GM08714 (cell line): ENCODE data around the gene CMSS1.
"Not testable (repeated sequence)": the region's sequence is repeated elsewhere in the genome, so short reads cannot be mapped to it uniquely, and the experiment has no call there.

Source experiments
- H3K4me3 ChIP-seq: fragments of 200-500 bp; sonication (Bioruptor generic); 2 replicates; pipeline ENCODE4 v1.5.1; 2014; ENCODE audit warnings: mild to moderate bottlenecking, low read length, inconsistent platforms
- ZNF274 ChIP-seq: IDR thresholded peaks from 2 replicates; pipeline ENCODE4 v1.6.1; 2012; ENCODE audit warnings: mild to moderate bottlenecking, low read depth, low read length

The CMSS1 gene

DNA sequence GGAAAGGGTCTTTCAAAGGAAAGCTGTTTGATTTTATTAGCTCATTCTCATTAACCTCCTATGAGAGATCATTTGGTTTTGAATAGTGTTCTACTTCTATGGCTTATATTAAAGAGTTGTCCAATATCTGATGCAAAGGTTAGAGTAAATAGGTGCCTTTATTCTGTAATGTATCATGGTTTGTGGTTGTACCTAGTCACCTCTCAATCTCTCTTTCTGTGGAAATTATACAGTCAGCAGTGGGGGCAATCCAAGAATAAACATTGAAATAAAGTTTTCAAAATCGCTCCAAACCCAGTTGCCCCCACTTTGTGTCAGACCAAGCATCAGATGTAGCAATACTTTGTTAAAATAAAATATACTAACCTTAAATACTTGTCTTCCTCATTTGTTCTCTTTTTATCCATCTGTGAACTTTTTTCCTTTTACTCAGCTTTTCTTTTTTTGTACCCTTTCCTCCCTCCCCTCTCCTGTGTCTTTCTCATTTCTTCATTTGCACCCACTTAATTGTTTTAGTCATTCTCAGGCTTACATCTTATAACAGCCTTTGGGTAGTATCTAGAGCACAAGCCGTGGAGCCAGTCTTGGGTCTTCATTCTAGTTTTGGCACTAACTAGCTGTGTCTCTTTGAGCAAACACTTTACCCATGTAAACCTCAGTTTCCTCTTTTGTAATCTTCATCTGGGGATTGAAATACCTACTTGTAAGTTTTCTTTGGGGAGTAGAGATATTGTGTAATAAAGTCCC lies 16.7 kb downstream of the CMSS1 start:
- TF ChIP-seq ZNF274, result no peak
- H3K4me3 ChIP-seq, result no peak overlapping the region

DNA sequence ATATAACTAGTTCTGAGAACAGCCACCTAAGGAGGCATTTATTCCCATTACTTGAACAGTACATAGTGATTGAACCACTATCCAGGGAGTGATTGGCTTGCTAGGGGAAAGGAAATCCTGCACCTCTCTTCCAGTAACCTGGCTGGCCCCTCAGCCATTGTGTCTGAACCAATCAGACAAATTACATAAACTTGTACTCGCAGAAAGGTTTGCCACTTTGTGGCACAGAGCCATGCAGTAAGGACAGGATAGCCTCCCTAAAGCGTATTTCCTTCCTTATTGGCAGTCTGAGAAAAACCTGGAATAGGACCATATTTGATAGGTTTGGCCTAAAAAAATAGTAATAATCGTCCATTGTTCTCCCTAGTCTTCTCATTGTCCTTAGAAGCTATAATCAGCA lies 19.0 kb downstream of the CMSS1 start:
- no peak overlapping the region for H3K4me3 ChIP-seq
- no peak for TF ChIP-seq ZNF274

DNA sequence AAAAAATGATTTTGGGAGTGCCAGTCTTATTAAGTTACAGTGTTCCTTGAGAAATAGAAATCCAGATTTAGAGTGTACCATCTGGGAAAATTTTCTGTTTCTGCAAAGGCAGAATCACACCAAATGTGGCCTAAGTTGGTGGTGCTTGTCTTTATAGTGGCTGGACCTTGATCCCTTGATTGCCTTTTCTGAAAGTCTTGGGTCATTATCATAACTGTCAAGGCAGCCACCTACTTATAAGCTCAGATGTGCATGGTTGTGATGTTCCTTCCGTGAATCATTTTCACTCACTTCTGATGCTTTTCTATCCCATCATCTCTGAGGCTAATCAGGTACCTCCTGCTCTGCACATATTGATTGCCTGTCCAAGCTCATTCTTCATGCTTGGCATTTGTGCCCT lies 20.1 kb downstream of the CMSS1 start:
- TF ChIP-seq ZNF274, result no peak
- no peak overlapping the region for H3K4me3 ChIP-seq

DNA sequence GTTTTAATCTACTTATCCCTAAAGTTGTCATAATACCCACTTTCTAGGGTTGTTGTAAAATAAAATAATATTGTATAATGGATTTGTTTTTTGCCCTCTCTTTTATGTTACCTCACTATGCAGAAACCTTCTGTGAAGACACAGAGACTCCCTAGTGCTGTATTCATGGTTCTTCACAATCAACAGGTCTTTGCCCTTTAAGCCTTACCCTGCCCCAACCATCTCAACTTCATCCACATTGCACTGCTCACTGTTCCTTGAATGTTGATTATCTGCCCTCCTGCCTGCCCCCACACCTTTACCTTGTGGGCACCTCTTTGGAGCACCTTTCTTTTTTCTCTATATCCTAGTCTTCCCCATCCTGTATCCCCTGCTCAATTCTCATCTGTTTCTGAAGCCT lies 21.1 kb downstream of the CMSS1 start:
- no peak for TF ChIP-seq ZNF274
- no peak overlapping the region for H3K4me3 ChIP-seq

DNA sequence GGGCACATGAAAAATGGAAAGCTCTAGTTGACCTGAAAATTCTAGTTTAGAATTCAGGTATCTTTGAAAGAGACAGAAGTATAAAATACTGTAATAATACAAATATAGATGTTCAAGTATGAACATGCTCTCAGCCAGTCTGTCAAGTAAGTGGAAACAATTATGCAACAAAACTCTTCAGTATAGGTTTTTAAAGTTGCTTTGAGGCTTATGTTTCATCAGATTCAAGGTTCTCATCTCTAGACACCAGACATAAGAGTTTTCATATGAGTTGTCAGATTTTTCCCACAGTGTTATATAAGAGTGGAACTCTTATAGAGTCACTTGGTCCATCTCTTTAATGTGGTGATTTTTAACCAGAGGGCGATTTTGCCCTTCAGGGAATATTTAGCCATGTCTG lies 22.0 kb downstream of the CMSS1 start:
- no peak overlapping the region for H3K4me3 ChIP-seq
- no peak for TF ChIP-seq ZNF274

DNA sequence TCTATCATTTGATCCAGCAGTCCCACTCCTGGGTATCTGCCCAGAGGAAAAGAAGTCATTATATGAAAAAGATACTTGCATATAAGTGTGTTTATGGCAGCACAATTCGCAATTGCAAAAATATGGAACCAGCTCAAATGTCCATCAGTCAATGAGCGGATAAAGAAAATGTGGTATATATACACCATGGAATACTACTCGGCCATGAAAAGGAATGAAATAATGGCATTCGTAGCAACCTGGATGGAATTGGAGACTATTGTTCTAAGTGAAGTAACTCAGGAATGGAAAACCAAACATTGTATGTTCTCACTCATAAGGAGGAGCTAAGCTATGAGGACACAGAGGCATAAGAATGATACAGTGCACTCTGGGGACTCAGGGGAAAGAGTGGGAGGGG lies 24.3 kb downstream of the CMSS1 start:
- H3K4me3 ChIP-seq, result not testable (repeated sequence)

DNA sequence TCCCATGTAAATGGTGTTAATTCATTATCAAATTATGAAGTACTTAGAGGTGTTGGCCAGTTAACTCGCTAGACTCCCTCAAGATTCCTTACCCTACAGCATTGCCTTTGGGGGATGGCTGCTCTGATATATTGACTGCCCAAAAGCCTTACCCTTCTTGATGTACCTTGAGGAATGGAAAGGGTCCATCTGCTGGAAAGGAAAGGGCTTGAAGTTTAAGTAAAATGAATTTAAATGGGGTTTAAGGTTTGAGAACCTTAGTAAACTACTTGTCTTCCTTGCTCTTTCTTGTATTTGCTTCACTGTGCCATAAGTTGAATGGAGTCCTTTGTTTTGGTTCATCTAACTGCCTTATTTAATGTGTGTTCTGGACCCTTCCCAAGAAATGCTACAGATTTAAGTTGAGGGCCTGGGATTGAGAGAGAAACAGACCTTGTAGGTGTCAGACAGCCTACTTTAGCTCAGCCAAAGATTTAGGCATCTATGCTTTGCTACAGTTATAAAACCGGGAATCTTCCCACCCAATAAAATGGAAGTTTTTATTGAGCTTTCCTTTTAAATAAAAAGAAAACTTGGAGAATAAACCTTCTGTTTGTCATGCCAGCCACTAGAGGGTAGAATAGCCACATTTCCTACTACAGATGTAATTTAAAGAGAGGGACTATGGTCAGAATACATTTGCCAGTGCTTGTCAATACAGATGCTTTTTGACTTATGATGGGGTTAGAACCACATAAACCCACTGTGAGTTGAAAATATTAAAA lies 25.3 kb downstream of the CMSS1 start:
- no peak for TF ChIP-seq ZNF274
- H3K4me3 ChIP-seq, result no peak overlapping the region

DNA sequence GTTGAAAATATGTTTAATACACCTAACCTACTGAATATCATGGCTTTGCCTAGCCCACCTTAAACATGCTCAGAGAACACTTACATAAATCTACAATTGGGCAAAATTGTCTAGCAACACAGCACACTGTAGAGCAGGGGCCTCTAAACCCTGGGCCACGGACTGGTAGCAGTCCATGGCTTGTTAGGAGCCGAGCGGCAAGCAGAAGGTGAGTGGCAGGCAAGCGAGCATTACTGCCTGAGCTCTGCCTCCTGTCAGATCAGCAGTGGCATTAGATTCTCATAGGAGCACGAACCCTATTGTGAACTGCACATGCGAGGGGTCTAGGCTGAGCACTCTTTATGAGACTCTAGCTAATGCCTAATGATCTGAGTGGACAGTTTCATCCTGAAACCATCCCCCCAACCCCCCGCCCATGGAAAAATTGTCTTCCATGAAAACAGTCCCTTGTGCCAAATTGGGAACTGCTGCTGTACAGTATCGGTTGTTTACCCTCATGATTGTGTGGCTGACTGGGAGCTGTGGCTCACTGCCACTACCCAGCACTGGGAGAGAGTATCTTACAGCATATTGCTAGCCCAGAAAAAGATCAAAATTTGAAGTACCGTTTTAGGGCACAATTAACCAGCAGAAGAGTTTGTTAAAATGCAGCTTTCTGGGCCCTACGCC lies 26.1 kb downstream of the CMSS1 start:
- TF ChIP-seq ZNF274, result no peak
- H3K4me3 ChIP-seq, result no peak overlapping the region

DNA sequence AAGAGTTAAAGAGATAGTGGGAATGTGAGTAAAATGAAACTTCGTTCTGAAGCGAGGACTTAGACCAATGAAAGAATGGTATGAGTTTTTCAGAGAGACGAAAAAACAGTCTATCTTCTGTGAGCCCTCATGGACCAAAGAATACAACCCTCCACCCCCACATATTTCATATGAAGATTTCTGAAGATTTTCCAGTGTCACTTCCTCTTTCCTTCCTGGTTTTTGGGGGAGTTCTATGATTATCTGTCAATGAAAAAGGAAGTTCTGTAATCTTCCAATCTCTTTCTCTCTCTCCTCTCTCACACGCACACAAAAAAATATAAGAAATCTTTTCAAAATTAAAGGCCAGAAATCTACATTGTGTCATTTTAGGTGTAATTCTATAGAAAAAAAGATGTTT lies 27.7 kb downstream of the CMSS1 start:
- TF ChIP-seq ZNF274, result no peak
- no peak overlapping the region for H3K4me3 ChIP-seq

DNA sequence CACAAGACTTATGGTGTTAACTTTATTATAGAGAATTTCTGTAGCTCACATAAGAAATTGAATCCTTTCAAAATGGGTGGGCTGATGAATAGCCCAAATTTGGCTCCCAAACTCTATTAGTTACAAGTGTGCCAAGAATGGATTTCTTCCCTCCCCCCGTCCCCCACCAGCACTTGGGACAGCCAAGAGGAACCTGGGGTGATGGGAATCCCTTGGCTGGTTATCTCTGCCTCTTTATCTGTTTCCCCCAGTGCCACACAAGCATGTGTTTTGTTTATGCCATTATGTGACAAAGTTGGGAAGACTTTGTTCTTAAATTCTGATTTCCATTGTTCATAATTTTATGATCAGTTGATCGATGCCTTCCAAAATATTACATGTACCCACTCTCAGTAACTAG lies 28.3 kb downstream of the CMSS1 start:
- no peak overlapping the region for H3K4me3 ChIP-seq
- no peak for TF ChIP-seq ZNF274

DNA sequence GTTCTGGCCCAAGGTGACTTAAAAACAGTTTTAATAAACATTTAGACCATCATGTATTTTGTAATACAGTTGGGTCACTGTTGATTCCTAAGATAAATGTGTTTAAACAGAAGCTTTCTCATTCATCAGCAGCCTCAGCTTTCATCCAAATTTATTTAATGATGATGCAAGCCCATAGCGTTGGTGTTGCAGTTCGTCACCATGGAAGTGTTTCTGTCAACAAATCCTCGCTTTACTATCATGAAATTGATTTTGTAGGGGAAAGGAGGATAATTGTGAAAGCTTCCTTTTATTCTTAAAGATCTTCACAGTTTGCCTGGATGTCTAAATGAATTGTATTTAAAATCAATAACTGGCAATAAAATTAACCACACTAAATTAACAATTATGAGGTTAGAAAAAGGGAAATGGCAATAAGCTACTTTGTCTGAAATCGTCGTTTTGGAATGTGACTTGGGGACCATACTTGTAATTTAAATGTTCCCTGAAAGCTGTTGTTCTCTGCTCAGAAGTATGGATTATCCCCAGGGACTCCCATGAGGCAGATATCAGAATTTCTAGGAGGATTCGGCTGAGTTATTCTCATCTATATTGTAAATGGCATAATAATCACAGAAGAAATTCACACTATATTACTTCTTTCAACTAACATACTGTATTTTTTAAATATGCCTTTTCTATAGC lies 29.0 kb downstream of the CMSS1 start:
- no peak overlapping the region for H3K4me3 ChIP-seq

DNA sequence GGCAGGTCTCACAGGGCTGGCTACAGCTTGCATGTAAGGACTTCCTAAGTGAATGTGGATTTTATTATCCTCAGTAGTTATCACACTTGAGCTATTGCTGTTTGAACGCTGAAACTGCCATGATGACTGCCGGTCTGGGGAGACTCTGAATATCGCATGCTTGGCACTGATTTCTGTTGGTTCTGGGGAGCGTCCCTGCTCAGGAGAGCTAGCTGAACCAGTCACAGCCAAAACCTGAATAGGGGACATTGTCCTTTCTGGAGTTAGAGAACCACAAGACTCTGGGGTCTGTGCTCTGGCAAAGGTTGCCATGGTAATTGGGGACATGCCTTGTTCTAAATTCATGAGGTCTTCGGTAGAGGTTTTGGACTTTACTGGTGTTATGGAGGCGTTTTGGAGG lies 30.8 kb downstream of the CMSS1 start:
- TF ChIP-seq ZNF274, result no peak
- no peak overlapping the region for H3K4me3 ChIP-seq

More for the DNA sequence above, 29.0 kb downstream of the CMSS1 start:
- no peak for TF ChIP-seq ZNF274

DNA sequence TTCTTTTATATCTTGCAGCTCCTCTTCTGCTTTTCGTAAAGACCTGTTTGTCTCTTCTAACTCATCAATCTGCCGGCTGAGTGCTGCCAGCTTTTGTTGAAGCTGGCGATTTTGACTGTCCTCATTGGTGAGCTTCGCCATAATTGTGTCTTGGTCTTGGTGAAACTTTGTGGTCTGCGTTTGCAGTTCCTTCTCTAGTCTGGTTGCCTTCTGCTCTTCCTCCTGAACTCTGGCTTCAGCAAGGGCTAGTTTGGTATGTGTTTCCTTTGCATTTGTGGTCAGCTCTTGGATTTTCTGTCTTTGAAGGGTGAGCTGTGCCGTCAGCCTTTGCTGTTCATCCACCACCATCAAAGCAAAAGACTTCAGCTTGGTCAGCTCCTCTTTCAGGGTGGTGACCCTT lies 32.9 kb downstream of the CMSS1 start:
- no peak for TF ChIP-seq ZNF274
- no peak overlapping the region for H3K4me3 ChIP-seq

DNA sequence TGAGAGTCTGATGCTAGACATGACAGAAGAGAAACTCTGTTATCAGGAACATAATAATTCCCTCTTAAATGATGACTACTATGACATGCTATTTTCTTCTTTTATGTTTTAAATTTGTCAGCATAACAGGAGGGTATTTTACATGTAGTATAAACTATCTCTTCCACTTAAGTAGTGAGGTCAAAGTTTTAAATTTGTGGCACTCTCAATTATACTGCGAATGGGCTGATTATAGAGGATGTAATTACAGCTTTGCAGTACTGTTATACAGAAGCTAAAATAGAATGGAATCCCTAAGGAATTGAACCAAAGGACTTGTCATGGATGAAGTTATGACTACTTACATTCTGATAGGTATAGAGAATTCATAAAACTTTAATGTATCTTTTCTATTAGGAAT lies 34.3 kb downstream of the CMSS1 start:
- no peak for TF ChIP-seq ZNF274
- no peak overlapping the region for H3K4me3 ChIP-seq
